HG03064 (cell line): ENCODE data around the gene GTF2H3.

Experiments used
- ATAC-seq: cut with Tn5 transposase; IDR thresholded peaks from one replicate; pipeline ENCODE4 v1.9.1; 2021; ENCODE audit warnings: low read depth; ENCODE audit not compliant: unreplicated experiment

GTF2H3 gene

DNA sequence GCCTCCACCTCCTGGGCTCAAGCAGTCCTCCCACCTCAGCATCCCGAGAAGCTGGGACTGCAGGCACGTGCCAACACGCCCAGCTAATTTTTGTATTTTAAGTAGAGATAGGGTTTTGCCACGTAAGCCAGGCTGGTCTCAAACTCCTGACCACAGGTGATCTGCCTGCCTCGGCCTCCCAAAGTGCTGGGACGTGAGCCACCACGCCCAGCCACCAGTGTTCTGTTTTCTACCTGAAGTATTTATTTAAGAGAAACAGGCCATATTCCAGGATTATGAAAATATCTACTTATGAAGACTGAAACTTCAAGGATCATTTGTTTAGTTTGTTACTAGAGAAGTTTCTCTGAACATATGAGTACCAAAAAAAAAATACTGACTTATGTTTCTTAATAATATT is 10.3 kb downstream of the GTF2H3 start:
- ATAC-seq, result no peak

DNA sequence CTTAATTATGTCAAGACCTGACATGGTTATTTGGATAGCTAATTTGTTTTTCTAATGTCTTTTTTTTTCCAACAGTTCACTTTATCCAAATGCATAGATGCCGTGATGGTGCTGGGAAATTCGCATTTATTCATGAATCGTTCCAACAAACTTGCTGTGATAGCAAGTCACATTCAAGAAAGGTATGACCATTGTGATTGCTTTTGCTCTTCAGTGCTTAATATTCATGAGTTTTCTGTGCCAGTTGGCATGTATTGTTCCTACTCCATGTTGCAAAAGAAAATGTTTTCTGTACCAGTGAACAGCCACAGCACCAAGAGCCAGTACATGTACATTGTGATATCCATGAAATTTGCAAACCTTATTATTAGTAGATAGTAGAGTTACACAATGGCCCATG is 11.8 kb downstream of the GTF2H3 start:
- ATAC-seq, result no peak

DNA sequence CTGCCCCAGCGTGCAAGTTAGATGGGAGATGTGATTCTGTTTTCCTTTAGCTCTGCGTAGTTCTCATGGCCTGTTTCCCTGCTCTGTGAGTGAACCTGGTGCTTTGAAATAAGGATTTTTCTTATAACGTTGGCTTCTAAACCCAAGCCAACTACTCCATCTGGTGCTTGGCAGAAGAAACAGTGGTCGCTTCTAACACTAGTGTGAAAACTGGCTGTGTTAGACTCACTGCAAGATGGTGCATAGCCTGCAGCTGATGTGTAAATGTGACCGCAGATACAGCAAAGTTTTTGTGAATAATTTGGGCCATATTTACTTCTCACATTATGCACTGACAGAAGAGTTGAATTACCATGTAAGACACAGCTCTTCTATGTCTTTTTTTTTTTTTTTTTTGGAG is 12.2 kb downstream of the GTF2H3 start:
- no peak for ATAC-seq

DNA sequence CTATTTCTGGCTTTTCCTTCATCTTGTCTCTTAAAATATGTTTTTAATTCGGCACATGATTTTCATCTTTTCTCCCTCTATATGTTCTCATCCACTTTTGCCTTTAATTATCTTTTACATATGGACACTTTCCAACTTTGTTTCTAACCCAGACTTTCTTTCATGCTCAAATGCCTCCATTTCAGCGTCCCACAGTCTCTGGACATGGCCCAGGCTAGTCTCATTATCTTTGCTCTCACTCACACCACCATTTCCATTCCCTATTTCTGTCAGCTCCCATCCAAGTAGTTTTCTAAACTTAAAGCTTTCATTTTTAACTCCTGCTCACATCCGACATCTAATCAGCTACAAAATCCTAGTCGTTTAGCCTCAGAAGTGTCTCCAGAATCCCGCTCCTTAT is 14.8 kb downstream of the GTF2H3 start:
- no peak for ATAC-seq

GRCh38 chr12:123654129-123654701 is 20.6 kb downstream of the GTF2H3 start:
- ATAC-seq, result no peak

DNA sequence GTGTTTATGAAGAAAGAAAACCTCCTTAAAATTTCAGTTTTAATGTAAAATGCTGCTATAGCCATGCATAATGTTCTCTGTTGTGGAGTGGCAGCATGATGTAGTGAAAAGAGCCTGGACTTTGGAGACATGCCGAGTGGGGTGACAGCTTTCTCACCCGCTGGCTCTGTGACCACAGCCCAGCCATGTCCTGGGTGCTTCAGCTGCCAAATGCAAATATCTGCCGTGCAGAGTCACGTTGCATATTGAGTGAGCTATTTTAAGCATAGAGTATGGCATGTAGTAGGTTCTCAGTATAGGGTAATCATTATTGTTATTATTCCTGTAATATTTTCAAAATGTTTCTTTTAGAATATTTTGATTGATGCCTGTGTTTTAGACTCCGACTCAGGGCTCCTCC is 21.8 kb downstream of the GTF2H3 start:
- ATAC-seq, result peak; percentile 77

GRCh38 chr12:123656392-123656791 is 22.8 kb downstream of the GTF2H3 start:
- no peak for ATAC-seq

- no peak for ATAC-seq
Observed at GRCh38 chr12:123657211-123657610, 23.6 kb downstream of the GTF2H3 start.

GRCh38 chr12:123659996-123660727 is 26.5 kb downstream of the GTF2H3 start:
- ATAC-seq, result no peak

GRCh38 chr12:123667771-123668170 is 34.1 kb downstream of the GTF2H3 start:
- ATAC-seq, result no peak

DNA sequence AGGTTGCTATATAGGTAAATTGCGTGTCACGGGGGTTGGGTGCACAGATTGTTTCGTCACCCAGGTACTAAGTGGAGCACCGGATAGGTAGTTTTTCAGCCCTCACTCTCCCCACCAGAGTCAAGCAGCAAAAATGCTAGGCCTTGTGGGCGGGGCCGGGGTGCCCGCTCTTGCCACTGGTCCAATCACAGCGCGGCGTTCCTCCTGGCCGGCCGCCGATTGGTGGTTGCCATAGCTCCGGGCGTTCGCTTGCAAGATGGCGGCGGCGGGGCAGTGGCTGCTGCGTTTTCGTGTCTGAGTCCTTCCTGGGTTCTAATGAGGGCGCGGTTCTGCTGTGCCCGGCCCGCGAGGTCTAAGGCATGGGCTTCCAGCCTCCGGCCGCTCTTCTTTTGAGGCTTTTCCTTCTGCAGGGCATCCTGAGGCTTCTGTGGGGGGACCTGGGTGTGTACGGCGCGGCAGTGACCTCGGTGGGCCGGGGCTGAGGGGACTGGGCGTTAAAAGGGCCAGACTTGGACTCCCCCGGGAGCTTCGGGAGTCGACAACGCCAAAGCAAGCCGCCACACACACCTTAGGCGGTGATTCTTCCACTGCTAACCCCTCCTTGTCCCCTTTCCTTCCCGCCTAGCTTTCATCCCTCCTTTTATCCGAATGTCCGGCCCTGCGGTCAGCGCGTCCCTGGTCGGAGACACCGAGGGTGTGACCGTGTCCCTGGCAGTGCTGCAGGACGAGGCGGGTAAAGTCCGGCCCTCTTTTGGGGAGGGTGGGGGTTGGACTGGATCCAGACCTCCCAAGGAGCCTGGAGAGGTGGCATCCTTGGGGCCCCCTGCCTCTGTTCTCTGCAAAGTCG is 37.5 kb downstream of the GTF2H3 start, which contains the start of gene TCTN2:
TCTN2 (plus strand) TSS at position 232 of the 847 bp plus-strand sequence; CDS start at position 360, 128 bp downstream.
- peak; percentile 96 for ATAC-seq

DNA sequence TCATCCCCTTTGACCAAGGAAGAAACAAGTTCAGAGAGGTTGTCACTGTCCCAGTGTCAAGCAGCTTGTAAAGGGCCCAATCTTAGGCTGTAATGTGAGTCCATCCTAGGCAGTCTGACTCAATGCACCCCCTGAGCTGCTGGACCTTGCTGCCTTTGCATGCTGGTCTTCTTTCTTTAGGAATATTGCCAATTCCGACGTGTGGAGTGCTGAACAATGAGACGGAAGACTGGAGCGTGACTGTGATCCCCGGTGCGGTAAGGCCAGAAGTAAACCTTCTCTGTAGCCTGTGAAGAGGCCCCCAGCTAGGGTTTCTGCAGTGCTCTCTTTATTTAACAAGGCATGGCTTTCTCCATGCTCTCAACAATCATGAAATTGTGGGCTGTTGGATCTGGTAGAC is 38.2 kb downstream of the GTF2H3 start:
- no peak for ATAC-seq

DNA sequence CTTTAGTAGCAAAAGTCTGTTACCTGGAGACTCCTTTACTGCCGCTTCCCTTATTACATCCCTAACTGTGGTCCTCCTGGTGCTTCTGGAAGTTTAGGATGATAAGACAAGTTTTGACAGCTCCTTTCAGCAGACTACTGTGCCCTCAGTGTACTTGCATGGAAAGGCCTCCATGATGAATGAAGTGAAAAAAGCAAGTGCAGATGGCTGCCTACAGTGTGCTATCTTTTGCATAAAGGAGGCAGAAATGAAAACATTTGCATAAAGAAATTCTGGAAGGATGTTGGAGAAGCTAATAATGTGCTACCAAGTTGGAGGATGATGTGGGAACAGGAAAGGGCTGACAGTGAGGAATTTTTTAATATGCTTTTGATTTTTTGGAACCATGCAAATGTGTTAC is 41.8 kb downstream of the GTF2H3 start:
- ATAC-seq, result no peak

DNA sequence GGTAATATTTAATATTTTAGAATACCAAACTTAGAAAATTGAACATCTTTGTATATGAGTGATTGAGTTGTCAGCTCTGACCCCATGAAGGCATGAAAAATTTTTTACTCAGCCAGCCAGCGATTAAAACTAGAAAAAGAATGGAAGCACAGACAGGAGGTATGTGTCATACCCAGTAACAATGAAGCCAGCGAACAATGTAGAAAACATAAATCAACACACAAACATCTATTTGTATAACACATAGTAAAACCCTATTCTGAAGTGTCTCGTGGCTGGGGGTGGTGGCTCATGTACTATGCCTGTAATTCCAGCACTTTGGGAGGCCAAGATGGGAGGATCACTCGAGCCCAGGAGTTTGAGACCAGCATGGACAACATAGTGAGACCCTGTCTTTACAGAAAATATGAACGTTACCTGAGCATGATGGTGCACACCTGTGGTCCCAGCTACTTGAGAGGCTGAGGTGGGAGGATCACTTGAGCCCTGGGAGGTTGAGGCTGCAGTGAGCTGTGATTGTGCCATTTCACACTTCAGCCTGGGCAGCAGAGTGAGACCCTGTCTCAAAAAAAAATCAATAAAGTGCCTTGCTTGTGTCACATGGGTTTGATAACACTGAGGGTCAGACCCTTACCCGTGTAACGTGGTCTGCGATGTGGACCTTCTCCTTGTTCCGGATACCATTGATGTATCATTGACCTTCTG is 43.1 kb downstream of the GTF2H3 start:
- ATAC-seq, result no peak

- ATAC-seq, result no peak
Observed at GRCh38 chr12:123678981-123679380, 45.4 kb downstream of the GTF2H3 start.

- no peak for ATAC-seq
Observed at GRCh38 chr12:123681605-123682004, 48.0 kb downstream of the GTF2H3 start.

DNA sequence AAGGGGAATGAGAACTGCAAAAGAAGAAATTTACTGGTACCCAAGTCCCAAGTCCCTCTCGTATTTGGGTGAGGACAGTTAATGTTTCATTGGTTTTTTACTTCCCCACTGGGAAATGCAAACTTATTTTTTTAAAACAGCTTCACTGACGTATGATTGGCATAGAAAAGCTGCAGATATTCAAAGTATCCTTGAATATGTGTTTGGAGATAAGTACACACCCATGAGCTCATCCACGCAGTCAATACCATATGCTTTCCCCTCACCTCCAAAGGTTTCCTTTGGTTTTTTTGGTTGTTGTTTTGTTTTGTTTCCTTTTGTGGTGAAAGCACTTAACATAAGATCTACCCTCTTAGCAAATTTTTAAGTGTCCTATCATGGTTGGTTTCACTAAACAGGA is 50.3 kb downstream of the GTF2H3 start:
- no peak for ATAC-seq

DNA sequence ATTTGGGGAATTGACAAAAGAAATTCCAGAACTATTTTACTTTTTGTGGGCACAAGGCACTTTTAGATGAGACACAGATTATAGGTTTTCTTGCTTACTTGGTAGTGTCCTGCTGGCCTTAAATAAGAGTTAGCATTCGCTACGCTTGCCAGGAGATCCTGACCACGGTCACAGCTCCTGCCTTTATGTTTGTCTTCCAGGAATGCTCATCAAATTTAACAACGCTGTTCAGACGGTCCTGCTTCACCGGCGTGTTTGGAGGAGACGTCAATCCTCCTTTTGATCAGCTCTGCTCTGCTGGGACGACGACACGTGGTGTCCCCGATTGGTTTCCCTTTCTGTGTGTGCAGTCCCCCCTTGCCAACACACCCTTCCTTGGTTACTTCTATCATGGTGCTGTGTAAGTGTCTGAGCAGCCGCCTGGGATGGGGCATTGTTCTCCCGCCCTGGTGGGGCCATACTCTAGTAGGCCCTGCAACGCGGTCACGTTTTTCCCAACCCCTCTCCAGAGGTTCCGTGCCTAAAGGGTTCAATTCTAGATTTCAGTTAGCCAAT is 53.1 kb downstream of the GTF2H3 start:
- ATAC-seq, result no peak

DNA sequence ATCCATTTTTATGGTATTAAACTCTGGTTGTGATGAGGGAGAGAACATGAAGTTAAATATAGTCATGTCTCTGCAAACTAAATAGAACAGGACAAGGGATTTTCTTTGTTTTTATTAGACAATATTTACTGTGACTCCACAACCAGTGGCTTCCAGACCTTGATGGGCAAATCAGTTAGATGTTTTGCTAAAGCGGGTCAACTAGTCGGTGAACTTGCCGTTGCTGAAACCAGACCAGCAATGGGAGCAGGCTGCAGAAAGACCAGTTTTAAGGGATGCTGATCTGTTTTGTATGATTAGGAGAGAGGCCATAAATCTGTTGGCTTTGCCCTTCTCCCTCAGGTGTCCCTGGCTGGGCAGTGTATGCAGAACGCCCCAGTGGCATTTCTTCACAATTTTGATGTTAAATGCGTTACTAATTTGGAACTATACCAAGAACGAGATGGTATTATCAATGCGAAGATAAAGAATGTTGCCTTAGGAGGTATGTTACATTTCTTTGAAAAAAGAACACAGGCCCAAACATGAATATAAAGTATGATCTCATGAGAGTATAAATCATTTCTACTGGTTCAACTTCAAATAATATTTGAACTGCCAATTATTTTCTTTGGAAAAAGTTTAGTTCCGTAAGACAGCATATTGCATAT is 56.7 kb downstream of the GTF2H3 start:
- ATAC-seq, result no peak

- ATAC-seq, result no peak
Observed at GRCh38 chr12:123696207-123696606, 62.6 kb downstream of the GTF2H3 start.
